Mucosa of gallbladder (tissue), 1 donor: ENCODE results near the gene TAF6L. TPM values are rescaled to one million over a fixed set of nuclear protein-coding genes. Genes with fewer than 3 reads are reported as not detected.
A peak's percentile ranks its signal among the peaks of the same experiment; 100 is the strongest.
"Not testable (repeated sequence)": the region's sequence is repeated elsewhere in the genome, so short reads cannot be mapped to it uniquely, and the experiment has no call there.

Source experiments
- DNase-seq: peaks from one replicate; pipeline ENCODE4 v3.0.0-alpha.2; 2020; ENCODE audit warnings: low spot score
- total RNA-seq: library from RNA; stranded (reverse); gene quantifications from one replicate; pipeline ENCODE4 v1.2.1, GENCODE V29; 2021
- donor health status: DM: no; HTN: no; CAD: no.

TAF6L gene, protein sequence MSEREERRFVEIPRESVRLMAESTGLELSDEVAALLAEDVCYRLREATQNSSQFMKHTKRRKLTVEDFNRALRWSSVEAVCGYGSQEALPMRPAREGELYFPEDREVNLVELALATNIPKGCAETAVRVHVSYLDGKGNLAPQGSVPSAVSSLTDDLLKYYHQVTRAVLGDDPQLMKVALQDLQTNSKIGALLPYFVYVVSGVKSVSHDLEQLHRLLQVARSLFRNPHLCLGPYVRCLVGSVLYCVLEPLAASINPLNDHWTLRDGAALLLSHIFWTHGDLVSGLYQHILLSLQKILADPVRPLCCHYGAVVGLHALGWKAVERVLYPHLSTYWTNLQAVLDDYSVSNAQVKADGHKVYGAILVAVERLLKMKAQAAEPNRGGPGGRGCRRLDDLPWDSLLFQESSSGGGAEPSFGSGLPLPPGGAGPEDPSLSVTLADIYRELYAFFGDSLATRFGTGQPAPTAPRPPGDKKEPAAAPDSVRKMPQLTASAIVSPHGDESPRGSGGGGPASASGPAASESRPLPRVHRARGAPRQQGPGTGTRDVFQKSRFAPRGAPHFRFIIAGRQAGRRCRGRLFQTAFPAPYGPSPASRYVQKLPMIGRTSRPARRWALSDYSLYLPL
- total RNA-seq, result 24.0 TPM

DNA sequence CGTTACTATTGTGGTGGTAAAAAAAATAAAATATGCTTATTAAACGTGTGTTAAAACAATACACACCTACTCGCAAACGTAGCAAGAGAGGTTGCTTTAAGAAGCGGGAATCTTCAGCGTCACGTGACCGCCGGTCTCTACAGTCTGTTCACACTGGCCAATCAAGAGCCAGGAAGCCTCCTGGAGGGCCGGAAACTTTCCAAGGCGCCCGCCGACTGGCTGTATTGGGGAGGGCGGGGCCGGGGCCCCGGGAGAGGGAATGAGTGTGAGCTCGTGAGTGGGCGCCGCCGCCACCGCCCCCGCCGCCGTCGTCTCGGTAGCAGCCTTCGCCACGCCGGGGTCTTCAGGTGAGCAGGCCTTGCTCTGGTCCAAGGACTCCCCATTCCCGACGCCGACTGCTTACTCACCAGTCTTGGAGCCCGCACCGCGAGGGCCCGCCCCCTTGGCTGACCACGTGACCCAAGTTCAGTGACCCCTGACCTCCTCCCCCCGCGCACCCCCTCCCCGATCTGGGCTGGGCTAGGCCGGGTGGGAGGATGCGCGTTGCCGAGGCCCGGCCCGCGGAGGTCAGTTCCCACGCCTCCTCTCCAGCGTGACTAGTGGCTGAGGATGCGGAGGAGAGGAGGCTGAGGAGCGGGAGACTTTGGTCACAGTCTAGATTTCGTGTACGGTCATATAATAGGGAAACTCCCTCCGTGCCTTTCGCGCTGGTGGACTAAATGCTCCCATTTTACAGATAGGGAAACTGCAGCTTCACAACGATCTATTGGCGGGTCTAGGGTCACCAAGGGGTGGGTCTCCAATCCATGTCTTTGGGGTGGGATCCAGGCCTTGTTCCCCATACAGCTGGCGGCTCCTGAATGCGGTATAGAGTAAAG is at the start of gene TAF6L:
Gene TAF6L (plus strand): TSS at position 253 of the 878 bp plus-strand sequence. CDS start 4,388 bp downstream, outside the sequence.
- peak; percentile 98 for DNase-seq

DNA sequence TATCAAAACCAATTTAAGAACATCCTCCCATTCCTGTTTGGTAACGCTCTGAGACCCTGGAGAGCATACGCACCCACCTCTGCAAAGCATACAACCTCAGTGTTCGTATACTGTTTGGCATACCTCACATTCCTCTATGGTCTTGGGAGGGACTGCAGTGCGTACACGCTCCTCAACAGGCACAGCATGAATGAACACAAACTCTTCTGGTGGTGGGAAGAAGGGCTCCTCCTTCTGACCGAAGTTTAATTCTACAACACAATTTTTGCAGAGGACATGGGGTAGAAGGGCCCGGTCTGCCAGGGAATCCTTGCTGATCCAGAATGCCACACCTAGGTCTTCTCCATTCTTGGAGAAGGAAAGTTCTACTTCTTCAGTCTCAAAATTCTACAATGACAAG is 49.2 kb upstream of the TAF6L start:
- DNase-seq, result no peak

DNA sequence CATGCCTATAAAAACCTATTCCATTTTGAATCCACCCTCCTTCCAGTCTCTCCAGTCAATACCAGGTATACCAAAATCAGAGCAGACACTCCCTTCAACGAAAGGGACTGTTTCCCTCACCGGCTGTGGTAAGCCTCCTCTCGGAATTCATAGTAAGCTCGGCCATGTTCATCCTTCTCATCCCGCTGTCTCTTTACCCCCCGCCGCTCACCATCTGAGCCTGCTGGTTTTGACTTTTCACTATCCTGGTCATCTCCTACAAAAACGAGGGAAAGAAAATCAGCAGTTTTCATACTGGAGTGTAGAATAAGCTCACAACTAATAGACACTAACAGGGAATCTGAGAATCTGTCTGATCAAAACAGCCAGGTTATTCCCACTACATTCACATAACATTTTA is 47.0 kb upstream of the TAF6L start:
- no peak for DNase-seq

DNA sequence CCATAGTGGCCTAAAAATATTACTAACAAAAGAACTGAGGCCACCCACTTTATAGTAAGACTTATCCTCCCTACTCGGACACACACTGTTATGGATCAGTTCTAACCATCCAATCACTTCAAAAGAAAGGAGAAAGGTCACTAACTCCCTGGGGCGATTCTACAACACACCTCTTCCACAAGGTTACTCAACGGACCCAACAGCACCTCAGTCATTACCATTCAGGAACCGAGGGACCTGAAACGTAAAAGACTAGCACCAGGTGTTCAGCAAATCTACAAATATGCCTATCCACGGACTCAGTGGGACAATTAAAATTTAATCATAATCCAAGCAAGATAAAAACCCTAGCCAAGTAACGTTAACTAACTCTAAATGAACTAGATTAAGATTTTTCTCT is 45.5 kb upstream of the TAF6L start:
- no peak for DNase-seq

DNA sequence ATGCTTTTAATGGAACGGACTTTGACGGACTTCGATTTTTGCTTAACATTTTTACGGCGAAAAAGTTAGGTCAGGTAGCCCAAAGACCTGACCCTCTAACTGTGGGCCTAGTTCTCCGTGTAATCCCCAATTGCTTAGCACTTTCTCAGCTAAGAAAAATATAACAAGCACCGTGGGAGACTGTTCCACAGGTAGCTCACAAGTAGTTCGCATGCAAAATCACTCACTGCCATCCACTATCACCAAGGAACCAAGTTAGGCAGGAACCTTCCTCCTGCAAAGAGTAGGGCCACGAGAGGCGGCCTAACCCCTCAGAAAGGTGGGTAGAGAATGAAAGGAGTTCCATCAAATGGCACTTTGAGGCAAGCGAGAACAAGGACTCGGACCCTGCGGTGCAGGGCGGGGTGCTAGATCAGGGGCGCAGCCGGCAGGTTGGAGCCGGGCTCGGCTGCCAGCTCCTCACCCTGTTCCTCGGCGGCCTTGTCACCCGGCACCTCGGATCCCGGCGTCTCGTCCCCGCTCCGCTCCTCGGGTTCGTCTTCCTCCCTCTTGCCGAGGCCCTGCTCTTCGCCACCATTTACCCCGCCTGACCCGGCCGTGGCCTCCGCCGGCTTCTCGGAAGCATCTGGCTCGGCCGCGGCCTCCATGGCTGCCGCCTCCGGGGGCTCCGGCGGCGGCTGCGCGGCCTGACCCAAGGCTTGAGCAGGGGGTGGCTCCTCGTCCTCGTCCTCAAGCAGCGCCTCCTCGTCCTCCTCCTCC is 44.9 kb upstream of the TAF6L start:
- DNase-seq, result no peak

DNA sequence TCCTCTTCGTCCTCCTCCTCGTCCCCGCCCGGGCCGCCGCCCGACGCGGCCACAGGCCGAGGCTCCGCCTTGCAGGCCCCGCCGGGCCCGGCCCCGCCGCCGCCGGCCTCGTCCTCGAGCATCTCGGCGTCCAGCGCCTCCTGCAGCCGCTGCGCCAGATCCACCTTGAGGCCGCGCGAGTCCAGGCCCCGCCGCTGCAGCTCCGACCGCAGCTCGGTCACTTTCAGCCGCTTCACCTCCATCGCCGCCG is 44.4 kb upstream of the TAF6L start:
- DNase-seq, result no peak

DNA sequence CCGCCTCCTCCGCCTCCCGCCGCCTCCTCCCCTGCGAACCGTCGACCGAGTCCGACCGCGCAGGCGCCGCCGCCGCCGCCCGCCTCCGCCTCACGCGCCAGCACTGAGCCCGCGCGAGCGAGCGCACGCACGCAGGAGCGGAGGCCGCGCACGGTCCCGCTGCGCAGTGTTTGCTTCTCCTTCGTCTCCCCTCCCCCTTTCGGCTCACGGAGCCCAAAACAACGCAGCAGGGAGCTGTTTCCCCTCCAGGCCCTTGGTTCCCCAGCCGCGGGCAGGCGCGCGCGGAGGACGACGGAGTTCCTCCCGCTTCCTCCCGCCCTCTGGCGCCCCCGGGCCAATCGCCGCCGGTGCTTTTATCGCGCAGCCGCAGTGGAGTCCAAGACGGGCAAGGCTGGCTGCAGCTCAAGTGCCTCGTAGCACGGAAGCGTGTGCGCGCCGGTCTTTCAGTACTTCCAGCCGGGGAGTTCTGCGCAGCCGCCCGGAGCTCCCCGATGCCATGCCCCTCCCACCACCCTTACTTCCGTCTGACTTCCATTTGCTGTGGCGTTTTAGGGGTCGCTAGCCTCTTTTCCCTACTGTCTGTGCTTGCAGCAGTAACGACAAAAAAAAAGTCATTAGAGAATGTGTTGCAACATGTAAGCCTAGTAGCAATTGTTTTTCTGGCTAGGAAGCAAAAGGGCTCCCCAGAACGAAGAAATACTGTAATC is 43.9 kb upstream of the TAF6L start, which contains the start of gene HNRNPUL2:
Gene HNRNPUL2 (minus strand): TSS at position 293 of the 707 bp plus-strand sequence. CDS start 301 bp downstream, outside the sequence.
- DNase-seq, result peak; percentile 99

DNA sequence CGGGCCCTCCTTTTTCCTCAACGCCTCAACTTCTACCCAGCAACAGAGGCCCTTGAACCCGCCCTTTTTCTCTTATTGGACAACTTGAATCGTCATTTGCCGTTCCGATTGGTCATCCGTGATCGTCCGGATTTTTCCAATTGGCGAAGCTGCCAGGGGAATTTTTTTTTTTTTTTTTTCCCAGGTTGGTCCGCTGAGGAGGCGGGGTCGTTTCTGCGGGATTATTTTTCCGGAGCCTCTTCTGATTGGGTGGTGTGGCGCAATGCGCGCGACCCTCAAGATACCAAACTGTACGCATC is 43.4 kb upstream of the TAF6L start:
- peak; percentile 94 for DNase-seq

DNA sequence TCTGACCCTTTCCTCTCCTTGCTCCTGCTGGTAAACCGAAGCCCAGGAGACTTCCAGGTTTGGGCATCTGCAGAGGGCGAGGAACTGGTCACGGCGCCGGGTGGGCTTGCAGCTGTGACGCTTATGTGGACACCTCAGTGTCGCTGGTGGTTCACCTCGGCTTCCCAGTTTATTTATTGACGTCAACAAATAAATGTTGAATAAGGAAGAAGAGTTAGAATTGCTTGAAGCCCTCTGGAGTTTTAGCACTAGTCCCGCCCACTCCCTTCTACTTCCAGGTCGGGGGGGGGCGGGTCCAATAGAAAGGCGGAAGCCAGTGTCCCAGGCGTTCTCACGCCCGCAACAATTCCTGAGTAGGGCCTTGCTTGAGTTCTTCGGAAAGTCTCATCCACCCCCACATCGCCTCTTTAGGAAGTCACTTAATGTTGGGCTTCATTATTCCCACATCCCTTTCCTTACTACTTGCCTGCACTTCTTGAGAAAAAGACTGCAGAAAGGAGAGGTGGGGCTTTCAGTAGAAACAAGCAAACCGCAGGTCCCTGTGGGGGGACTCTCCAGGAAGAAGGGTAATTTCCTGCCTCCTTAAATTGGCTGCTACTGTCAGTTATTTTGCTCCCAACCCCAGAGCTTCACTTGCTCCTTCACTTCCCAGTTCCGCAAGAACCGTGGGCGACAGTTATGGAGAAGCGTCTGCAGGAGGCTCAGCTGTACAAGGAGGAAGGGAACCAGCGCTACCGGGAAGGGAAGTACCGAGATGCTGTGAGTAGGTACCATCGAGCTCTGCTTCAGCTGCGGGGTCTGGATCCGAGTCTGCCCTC is 42.8 kb upstream of the TAF6L start, which contains the start of gene TTC9C:
Gene TTC9C (plus strand): TSS at position 316 of the 818 bp plus-strand sequence. CDS start 363 bp downstream, at position 679.
- DNase-seq, result peak; percentile 88

DNA sequence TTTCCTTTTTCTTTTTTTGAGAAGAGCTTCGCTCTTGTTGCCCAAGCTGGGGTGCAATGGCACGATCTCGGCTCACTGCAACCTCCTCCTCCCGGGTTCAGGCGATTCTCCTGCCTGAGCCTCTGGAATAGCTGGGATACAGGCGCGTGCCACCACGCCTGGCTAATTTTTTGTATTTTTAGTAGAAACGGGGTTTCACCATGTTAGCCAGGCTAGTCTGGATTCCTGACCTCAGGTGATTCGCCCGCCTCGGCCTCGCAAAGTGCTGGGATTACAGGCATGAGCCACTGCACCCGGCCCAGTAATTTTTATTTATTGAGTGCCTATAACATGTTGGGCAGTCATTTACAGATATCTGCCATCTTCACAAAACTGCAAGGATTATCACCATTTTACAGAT is 41.1 kb upstream of the TAF6L start:
- not testable (repeated sequence) for DNase-seq

DNA sequence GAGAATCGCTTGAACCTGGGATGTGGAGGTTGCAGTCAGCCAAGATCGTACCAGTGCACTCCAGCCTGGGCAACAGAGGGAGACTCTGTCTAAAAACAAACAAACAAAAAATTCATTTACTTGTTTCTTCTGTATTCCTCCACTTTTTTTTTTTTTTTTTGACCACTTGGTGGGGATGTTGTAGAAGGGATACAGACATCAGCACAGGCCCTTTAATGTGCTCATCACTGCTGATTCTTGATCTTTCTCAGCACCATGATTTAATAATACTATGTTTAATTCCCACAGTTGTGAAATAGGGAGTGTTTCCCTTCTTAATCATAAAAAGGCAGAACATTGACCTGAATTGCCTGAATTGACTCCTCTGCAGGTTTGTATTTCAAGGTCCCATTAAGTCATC is 38.4 kb upstream of the TAF6L start:
- DNase-seq, result no peak

DNA sequence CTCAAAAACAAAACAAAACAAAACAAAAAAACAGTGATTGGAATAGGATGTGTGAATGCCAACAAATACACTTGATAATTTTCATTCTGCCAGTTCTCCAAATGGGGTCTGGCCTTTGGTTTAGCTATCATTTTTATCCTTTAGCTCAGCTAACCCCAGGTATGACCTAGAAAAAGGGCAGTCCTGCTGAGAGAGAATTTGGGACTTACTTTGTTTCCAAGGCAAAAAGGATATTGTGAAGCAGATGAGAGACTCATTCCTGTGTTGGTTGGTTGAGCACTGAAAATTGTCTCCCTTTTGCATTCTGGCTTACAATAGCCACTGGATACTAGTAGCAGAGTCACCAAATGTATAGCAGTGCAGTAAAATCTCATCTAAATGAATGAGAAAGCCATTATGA is 34.0 kb upstream of the TAF6L start:
- no peak for DNase-seq

DNA sequence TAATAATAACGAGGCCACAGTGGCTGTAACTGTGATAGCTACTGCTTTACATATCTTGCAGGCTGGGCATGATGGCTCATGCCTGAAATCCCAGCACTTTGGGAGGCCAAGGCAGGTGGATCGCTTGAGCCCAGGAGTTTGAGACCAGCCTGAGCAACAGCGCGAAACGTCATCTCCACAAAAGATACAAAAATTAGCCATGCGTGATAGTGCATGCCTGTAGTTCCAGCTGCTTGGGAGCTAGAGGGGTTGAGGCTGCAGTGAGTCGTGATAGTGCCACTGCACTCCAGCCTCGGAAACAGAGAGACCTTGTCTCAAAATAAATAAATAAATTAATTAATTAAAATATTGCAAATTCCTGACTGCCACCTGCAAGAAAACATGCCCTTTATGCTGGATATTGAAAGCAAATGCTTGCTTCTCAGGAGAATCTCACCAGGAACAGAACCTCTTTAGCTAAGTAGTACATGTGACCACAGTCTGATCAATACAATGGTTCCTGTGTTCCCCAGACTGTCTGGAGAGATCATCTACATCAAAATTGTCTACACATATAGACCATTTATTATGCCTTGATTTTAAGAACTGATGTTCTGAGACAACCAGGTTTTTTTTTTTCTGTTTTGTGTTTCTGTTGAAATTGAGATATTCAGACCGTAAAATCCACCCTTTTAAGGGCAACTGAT is 23.6 kb upstream of the TAF6L start:
- DNase-seq, result no peak

DNA sequence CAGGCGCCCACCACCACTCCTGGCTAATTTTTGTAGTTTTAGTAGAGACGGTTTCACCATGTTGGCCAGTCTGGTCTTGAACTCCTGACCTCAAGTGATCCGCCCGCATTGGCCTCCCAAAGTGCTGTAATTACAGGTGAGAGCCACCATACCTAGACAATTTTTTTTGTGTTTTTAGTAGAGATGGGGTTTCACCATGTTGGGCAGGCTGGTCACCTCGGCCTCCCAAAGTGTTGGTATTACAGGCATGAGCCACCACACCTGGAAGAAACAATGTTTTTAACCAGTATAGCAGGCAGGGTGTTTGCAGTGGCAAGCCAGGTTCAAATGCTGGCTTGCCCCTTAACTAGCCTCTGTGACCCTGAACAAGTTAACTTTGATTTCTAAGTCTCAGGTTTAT is 21.3 kb upstream of the TAF6L start:
- not testable (repeated sequence) for DNase-seq

DNA sequence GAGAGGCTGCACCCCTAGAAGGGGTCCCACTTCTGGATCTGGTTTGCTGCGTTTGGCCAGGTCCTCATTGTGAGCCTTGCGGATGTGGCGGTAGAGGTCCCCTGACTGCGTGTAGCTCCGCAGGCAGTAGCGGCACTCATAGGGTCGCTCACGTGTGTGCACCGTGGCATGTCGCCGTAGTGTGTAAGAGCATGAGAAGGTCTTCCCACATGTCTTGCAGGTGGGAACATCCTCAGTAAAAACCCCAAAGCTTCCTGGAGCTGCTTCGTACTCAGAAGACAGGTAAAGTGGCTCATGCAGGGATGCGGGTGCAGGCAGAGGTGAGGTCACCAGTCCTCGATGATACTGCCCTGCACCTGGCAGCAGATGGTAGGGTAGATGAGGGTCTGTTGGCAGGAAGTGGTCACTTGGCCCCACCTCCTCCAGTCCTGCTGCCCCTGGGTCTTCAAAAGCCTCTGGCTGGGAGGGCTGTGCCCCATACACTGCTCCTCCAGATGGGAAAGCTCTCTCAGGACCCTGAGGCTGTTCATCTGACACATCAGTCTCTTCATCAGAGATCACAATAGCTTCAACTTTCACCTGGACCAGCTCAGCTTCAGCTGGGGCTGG is 18.9 kb upstream of the TAF6L start:
- DNase-seq, result no peak

DNA sequence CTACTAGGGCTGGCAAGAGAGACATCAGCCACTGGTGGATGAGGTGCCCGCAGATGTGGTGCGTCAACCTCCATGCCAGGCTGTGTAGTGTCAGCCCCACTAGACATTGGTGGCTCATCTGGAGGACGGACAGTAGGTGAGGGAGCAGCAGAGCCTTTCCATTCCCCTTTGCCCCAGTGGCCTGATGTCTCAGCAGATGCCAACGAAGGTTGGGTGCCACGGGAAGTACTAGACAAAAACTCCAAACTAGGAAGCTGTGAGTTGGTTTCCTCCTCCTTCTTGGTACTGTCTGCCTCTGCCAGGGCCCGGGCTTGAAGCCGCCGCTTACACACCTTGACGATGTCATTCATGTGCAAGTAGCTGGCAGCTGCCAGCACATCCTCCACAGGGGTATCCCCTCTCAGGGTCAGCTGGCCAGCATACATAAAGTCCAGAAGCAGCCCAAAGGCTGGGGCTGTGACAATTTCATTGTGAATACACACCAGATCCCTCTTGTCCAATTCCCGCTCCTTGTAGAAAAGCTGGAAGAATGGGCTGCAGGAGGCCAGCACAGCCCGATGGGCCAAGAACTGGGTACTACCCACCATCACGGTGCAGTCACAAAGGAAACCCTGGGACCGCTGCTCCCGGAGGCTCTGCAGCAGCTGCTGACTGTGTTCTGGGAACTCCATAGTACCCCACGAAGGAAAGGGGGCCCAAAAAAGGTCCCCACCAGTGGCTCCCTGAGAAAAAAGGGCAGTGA is 18.0 kb upstream of the TAF6L start:
- no peak for DNase-seq

DNA sequence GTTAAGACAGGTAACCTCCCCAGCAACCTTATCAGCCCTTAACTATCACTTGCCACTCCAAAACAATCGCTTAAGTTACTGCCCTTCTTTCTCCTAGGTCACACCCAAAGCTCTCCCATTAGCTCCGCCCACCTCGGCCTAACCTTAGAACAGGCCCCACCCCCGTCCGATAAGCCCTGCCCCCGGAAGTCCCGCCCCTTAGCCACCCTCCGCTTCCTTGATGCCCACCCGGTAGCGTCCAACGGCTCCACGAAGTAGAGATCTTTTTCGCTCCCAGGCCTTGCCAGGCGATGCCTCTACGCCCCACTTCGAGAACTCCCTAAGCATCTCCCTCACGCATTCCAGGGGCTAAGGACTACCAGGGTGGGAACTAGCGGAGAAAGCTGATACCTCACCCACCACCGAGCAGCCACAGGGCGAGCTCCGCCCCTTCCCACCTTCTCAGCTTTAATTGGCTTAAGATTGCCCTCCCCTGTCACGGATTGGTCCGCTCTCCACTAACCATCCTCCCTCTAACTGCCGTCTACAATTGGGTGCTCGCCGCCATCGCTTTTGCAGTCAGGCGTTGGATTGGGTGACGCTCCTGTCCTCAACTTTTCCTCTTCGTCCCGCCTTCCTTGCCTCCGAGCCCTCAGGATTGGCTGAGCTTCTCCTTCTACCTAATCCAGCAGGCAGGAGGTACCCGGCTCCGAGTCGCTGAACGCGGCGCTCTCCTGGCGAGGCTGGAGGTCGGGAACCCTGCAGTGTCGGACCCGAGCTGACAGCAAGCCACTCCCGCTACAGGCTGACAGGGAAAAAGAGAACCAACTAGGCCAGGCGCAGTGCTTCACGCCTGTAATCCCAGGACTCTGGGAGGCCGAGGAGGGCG is 17.2 kb upstream of the TAF6L start, which contains the start of gene ZBTB3:
Gene ZBTB3 (minus strand): TSS at position 425 of the 868 bp plus-strand sequence. CDS start 496 bp downstream, outside the sequence.
- peak; percentile 98 for DNase-seq
